GM13976 (cell line): ENCODE results near the gene ALDH7A1.

Experiments
- DNase-seq: peaks from one replicate; pipeline ENCODE4 v3.0.0; 2012; ENCODE audit warnings: low spot score
- in situ Hi-C: fragments of 300-500 bp; cut with MboI; formaldehyde crosslinking; loops from one replicate; pipeline ENCODE4 v1.12.0; 2022; ENCODE audit warnings: low sequenced_read_pairs, mixed read lengths, inconsistent platforms; ENCODE audit not compliant: unreplicated experiment
- TF ChIP-seq, protein P1 (sequence below): IDR thresholded peaks from 2 replicates; pipeline ENCODE4 v1.5.1; 2012; ENCODE audit warnings: borderline replicate concordance, mild to moderate bottlenecking; ENCODE audit not compliant: insufficient read depth; ENCODE audit errors: extremely low read depth, missing control alignments, control extremely low read depth

Gene ALDH7A1

DNA sequence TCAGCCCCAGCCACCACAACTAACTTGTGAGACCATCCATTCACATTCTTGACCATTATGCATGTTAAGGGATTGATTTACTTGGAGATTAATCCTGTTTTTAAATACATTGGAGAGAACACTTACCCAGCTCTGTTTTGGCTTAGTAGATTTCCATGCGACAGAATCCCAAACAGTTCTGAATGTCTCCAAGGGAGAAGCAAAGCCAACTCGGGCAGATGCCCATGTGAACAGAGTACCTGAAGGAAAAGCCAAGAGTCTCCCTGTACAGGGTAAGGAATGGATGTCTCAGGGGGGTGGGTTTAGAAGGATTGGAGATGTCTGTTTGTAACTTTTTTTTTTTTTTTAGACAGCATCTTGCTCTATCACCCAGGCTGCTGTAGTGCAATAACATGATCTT is 110.8 kb downstream of the ALDH7A1 start:
- TF ChIP-seq, protein P1, sequence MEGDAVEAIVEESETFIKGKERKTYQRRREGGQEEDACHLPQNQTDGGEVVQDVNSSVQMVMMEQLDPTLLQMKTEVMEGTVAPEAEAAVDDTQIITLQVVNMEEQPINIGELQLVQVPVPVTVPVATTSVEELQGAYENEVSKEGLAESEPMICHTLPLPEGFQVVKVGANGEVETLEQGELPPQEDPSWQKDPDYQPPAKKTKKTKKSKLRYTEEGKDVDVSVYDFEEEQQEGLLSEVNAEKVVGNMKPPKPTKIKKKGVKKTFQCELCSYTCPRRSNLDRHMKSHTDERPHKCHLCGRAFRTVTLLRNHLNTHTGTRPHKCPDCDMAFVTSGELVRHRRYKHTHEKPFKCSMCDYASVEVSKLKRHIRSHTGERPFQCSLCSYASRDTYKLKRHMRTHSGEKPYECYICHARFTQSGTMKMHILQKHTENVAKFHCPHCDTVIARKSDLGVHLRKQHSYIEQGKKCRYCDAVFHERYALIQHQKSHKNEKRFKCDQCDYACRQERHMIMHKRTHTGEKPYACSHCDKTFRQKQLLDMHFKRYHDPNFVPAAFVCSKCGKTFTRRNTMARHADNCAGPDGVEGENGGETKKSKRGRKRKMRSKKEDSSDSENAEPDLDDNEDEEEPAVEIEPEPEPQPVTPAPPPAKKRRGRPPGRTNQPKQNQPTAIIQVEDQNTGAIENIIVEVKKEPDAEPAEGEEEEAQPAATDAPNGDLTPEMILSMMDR = no peak
- DNase-seq = no peak
- in situ Hi-C loops = no loop called here

DNA sequence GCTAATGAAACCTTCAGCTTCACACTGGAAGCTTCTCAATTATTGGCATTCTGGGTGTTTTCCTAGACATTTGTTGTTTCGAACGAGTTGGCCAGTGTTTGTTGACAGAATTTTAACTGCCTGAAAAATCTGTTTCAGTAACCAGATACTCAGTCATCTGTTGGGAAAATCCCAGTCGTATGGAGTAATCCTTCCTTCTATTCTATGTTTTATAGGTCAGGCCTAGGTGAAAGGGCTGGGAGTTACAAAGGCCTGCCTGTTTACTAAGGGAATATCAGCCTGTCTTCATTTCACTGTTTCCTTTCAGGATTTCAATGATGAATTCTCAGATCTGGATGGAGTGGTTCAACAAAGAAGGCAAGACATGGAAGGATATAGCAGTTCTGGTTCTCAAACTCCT is 111.9 kb downstream of the ALDH7A1 start:
- no peak for DNase-seq
- in situ Hi-C loops = no loop called here
- TF ChIP-seq, protein P1 = no peak

- no peak for DNase-seq
- TF ChIP-seq, protein P1 = no peak
- in situ Hi-C loops = no loop called here
Measured at GRCh38 chr5:126482591-126482990, 112.4 kb downstream of the ALDH7A1 start.

DNA sequence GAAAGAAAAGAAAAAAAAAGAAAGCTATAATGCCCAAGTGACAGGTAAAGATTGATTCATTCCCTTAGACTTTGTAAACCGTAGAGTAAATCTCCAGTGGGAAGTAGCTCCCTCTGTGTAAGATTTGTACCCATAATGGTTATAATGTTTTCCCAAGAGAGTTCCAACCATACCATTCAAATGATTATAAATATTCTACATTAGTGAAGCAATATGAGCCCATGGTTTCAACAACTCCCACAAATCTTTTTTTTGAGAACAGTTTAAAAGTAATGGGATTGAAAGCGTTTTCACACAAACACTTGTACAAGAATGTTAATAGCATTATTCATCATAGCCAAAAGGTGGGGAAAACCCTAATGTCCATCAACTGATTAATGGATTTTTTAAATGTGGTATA is 113.8 kb downstream of the ALDH7A1 start:
- no peak for DNase-seq
- in situ Hi-C loops = no loop called here

More for the DNA sequence above, 113.8 kb downstream of the ALDH7A1 start:
- TF ChIP-seq, protein P1 = no peak
